Iris pigment epithelial cell (primary cell): ENCODE results near the gene C2orf15.
"Not testable (repeated sequence)": the region's sequence is repeated elsewhere in the genome, so short reads cannot be mapped to it uniquely, and the experiment has no call there.

Experiments used
- DNase-seq: peaks from one replicate; pipeline ENCODE4 v3.0.0-alpha.2; 2011; ENCODE audit warnings: low read depth

Gene C2orf15, protein sequence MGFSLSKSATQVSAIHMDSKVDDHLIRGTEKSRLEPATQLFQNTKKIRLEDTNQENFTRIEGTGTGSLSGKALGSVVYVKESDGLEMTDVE

DNA sequence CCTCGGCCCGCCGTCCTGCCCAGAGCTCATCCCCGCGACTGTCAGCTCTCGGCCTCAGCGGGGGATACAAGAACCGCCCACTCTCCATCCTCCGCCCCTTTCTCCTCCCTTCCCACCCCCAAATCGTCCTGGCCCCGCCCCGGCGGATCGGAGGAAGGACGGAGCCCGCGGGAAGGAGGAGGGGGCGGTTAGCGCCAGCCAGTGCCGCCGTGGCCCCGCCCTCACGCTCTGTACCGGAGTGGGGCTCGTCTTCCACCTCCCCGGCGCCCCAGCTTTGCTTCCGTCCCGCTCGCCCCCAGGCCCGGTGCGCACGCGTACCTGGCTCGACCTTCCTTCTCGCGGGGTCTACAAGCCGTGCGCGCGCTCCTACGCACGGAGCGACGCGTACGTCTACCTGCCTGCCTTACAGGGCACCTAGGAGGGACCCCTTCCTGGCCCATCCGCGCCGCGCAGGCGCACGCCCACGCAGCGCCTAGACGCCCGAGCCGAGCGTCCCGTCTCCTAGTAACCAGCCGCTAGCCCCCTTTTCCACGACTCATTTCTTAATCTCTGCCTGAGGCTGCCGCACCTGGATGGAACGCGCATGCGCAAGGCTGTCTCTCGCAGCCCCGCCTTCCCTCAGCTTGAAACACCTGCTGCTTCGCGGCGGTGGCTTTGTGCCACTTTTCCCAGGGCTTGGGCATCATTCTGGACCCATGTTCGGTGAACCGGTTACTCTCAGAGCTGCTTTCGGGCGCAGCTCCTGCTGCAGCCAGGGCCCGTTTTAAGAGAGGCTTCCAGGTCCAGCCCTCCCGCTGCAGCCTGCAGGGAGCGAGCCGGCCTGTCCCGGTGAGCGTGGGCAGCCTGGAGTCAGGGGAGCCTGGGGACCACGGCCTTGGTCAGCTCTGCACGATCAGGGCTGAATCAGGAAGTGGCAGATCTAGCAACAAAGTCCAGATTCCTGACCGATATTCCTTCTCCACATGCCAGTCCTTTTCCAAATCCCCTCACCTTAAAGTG lies at the start of gene C2orf15:
TSS of gene C2orf15 (plus strand) at position 598 of the 999 bp plus-strand sequence. CDS start 8,852 bp downstream, outside the sequence.
- DNase-seq = peak; percentile 76

DNA sequence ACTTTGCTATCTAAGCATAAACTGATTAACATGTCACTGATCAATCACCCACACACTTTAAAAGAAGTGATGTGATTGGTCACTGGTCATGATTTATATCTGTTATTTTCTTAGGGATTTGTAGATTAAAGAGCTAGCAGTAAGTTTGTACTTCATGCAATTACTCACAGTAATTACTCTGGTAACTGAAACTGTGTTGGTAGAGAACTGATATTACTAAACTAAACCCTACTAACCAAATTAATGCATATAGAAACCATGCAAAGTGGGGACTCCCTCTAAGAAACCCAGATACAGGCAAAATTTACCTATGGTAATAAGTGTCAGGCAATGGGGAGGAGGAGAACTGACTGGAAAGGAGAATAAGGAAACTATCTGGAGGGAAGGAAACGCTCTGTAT lies 44.8 kb upstream of the C2orf15 start:
- no peak for DNase-seq

DNA sequence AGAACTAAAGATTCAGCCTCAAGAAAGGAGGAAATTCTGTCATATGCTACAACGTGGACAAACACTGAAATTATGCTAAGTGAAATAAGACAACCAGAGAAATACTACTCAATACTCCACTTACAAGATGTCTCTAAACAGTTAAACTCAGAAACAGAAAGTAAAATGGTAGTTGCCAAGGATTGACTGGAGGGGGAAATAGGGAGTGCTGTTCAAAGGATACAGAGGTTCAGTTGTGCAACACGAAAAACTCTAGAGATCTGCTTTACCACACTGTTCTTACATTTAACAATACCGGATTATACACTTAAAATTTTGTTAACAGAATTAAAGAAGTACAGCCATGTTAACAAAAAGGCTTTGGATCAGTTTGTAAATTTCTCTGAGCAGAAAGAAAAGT lies 39.8 kb upstream of the C2orf15 start:
- peak; percentile 13 for DNase-seq

DNA sequence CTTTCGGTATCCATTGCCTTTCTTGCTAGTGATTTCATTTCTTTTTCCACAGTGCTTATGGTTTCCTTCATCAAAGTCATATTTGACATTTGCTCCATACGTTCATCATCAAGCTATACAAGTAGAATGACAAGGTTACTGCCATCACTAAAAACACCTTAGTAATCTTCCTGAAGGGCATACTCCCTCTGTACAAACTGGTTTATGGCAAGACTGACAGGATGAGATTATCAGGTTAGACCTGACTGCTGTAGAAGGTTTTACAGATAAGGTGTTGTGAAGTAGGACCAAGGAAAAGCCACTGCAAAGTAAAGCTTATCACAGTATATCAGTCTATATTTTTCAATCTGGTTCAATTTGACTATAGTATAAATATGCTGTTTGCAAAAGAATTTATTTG lies 37.5 kb upstream of the C2orf15 start:
- no peak for DNase-seq

DNA sequence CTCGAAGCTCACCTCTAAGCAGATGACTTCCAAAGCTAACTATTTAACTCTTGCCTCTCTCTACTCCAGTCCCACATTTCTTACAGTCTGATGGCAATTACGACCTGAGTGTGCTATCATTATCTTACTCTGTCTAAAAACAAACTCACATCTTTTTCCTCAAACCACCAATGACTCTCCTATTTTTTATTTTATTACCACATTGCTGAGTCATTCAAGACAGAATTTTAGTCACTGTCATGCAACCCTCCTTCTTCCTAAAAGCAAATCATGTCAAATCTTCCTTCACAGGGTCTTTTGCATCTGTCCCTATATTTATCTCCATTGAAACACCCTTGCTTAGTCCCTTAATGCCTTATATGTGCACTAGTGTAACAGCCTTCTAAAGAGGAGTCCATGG lies 34.6 kb upstream of the C2orf15 start:
- no peak for DNase-seq

DNA sequence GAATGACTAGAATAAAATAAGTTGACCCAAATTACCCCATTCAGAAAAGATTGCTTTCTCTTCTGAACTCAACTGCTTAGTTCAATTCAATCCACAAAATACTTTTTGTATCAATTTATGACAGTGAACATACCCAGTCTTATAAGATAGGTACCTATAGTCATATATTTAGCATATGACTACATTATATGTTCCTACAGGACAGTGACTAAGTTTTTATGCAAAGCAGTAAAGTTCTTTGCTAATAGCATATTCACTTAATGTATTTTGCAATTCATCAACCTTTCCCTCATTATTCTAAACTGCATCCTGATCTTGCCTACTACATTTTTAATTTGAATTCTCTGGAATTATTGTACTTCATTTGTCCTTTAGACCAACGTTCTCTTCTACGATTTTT lies 30.3 kb upstream of the C2orf15 start:
- DNase-seq = no peak

DNA sequence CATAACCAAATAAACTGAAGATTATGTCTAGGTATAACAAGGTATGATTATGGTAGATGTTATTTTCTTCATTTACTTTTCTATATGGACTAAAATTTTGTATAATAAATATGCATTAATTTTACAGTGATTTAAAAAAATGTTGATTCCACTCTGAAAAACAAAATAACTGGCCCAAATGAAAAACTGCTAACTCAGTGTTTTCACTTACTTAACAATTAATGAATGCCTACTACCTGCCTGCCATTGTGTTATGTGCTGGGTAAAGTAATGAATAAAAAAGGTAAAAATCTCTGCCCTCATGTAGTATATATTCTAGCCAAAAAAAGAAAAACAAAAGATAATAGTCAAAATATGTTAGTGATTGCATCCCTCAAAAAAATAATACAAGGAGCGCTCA lies 29.6 kb upstream of the C2orf15 start:
- no peak for DNase-seq

DNA sequence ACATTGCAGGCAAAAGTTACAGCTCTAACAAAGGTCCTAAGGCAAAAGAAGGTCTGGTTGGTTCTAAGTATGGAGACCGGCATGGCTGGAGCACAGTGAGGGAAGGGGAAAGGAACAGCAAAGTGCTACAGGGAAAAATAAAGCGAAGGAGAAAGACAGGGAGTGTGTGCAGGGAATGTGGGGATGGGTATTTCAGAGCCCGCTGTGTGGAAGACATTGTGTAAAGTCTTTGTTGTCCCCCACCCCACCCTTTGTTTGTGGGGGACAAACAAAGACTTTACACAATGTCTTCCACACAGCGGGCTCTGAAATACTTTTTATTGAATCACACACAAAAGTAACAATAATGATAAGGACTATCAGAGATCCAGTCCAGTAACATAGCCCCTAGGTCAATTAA lies 28.9 kb upstream of the C2orf15 start:
- DNase-seq = no peak

DNA sequence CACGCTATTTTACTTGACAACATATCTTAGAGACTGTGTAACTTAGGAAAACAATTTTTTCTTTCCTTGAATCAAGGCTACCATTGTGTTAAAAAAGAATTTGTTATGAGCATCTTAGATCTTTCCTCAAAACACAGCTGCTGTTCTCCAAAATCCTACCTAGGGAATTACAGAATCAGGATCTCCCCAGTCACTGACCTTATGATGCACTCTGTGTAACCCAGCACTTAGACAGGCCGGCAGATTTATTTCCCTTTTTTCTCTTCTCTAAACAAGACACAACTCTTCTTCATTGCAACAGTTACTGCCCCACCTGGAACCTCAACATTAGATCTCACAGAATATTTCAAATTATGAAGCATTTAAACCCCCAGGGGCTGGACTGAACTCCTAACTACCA lies 13.5 kb upstream of the C2orf15 start:
- no peak for DNase-seq

DNA sequence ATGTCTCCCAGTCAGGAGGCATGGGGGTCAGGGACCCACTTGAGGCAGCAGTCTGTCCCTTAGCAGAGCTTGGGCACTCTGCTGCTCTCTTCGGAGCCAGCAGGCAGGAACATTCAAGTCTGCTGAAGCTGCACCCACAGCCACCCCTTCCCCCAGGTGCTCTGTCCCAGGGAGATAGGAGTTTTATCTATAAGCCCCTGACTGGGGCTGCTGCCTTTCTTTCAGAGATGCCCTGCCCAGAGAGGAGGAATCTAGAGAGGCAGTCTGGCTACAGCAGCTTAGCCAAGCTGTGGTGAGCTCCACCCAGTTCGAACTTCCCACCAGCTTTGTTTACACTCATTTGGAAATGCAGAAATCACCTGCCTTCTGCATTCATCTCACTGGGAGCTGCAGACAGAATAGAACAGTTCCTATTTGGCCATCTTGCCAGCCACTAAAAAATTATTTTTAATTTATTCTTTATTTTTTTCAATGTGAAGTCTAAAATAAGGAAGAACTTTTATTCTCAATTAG lies 6.4 kb upstream of the C2orf15 start:
- DNase-seq = not testable (repeated sequence)

DNA sequence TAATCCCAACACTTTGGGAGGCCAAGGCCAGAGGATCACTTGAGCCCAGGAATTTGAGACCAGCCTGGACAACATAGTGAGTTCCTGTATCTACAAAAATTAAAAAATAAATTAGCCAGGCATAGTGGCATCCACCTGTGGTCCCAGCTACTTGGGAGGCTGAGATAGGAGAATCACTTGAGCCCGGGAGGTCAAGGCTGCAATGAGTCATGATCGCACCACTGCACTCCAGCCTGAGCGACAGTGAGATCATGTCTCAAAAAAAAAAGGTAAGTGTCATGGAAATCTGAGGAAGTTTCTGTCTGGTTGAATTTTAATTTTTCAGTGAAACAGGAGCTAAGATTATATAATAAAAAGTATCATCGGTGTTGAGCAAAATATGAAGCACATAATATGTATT lies 2.5 kb upstream of the C2orf15 start:
- DNase-seq = no peak

DNA sequence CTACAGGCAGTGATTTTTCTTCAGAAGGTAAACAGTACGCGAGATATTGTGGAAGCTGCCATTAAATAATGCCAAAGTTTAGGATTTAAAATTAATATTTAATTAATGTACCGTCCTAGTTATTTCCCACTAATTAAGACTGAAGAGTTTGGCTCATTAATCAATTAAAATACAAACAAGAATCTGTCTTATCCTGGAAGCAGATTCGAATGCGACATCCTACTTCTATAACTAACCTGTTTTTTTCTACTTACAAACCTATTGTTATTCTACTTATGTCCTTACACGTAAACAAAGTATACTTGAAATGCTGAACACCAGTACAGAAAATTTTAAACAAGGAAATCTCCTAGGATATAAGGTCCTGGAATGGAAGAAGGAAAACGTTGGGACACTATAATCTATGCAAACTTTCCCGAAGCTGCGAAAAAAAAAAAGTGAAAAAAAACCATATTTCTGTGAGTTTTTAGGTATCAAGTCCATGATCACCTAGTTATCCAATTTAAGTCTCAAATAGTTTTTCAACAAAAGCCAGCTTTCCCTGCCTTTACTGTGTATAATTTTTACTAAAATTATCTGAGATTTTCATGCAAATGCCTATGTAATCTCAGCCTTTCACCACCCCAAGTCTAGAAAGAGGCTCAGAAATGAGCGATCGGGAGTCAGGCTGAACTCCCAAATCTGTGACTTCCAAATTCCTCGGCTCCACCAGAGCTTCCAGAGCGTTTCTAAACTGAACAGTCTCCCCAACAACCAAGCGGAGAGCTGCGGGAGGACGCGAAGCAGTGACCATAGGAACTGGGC lies 1.2 kb upstream of the C2orf15 start:
- peak; percentile 15 for DNase-seq

DNA sequence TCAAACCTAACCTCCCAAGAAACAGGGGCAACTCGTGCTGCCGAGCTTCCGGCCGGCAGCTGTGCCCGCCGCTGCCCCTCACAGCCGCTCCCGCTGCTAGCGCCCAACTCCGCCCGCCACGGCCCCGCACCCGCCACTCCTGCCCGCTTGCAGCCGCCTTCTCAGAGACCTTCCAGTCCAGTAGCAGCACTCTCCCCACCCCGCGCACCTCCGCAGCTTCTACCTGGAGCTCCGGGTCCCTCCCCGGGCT lies 722 bp upstream of the C2orf15 start:
- DNase-seq = no peak

DNA sequence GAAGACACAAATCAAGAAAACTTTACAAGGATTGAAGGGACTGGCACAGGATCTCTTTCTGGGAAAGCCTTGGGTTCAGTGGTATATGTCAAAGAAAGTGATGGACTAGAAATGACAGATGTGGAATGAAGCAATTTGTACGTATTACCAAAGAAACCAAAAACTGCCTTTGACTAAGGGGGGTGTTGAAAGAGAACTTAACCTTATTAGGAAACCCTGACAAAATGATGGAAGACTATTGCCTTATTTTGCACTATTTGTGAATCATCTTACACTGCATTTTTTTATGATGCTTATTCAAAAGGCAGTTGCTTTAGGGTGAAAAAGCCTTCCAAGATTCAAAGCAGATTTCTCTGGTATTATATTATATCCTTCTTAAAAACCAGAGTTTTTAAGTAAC lies 9.2 kb downstream of the C2orf15 start:
- DNase-seq = no peak

DNA sequence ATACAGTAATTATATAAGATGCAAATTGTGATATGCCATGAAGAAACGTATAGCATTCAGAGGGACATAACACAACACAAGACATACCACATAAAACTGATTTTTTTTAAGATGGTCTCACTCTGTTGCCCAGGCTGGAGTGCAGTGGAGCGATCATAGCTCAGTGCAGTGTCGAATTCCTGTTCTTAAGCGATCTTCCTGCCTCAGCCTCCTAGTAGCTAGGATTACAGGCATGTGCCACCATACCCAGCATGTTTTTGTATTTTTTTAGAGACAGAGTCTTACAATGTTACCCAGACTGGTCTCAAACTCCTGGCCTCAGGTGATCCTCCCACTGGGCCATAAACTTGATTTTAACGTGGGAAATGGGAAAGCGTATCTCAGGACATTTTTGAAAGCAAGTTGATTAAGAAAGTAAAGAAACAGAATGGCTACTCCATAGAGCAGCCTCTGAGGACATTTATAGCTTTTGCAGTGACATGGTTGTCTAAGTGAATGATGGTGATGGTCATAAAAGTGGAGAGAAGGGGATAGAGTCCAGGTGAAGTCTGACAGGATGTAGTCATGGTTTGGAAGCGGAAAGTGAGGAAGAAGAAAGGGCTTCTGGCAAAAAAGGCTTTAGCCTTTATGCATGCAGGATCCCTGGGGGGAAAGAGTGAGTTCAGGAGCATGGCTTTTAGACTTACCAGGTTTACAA lies 10.8 kb downstream of the C2orf15 start:
- no peak for DNase-seq

DNA sequence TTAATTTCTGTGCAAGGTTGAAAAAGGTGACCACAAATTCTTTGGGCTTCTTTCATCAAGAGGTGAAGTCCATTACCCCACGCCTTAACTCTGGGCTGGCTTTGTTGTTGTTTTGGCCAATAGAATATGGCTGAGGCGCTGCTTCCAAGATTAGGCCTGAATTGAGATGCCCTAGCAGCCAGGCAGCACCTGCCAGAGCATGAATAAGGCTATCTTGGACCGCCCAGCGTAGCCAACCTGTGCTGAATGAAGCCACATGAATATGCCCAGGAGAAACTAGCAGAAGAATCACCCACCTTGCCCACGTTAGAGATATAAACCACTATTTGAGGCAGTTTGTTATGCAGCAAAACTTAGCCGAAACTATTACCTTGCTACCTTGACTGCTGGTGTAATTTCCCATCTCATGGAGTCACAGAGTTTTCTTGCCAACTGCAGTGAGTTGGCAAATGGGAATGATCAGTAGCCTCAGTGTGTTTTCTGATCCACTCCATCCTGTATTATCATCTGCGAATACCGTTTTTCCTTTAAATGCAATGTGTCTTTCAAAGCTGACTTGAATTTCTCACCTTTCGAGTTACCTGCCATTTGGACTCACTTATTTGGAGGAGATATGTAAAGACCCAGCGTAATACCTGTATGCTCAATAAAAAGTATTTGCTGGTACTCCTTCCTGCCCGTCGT lies 12.6 kb downstream of the C2orf15 start:
- peak; percentile 9 for DNase-seq

DNA sequence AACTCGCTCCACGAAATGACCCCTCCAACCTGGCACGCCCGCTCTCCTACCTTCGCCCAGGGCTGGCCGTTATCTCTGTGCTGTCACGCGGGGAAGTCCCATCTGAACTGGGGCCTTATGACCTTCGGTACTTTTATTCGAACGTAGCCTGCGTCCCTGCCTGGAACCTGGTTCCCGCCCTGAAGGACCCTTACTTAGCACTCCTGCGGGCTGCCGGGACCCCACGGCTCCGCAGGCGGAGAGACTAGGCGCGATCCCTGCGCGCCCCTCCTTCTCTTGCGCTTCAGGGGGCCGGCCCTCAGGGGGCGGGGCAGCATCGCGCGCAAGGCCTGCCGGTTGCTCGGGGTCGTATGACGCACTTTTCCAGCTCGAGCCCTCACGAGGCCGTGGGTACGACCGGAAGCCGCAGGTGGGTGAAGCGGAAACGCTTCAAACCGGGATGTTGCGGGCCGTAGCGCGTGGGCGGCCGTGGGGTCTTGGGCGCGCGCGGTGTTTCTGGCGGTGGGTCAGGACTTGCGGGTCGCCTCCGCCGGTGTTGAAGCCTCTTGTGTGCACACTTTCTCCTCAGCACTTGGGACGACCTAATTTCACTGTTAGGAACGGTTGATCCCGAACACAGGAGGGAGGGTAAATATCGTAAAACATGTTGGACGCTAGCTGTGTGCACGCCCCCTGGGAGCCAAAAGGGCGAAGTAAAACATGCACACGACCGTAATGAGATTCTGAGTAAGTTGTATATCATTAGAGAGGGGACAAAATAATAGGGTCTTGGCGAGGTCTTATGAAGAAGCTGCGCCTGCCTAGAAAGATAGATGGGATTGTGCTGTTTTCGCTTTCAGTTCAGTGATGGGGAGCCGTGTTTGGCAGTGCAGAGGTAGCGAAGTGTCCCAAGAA lies 13.4 kb downstream of the C2orf15 start, which contains the start of the genes LIPT1 and TSGA10:
TSS of gene LIPT1 (plus strand) at position 325 of the 894 bp plus-strand sequence. CDS start 6,991 bp downstream, outside the sequence.
TSS of gene TSGA10 (minus strand) at position 300 of the 894 bp plus-strand sequence. CDS start 45,503 bp downstream, outside the sequence.
- peak; percentile 92 for DNase-seq

DNA sequence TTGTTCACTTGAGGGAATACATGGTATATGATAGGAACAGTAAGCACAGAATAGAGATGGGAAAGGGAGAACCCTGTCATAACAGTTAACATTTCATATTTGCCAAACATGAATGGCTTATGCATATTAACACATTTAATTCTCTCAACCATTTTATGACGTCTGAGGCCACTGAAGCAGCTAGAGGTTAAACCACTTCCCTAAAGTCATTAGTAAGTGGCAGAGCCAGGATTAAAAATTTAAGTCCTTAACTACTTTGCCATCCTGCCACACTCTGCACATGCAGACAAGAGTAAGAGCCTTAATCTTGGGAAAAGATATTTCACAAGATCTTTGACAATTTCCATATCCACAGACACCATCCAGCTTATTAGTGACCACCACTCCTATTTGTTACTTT lies 15.4 kb downstream of the C2orf15 start:
- no peak for DNase-seq

DNA sequence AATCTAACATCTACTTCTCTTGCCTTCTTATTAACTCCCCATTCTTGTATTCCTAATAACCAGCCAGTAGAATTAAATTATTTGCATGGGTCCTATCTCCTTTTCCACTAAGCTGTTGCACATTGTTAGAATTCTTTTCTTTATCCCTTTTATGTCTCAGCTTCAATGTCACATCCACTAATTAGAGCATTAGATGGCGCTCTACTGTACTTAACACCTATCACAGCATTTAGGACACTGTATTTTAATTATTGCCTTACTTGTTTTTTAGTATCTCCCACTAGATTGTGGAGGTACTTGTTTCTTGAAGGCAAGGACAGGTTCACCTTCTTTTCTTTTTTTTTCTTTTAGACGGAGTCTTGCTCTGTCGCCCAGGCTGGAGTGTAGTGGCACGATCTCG lies 17.1 kb downstream of the C2orf15 start:
- no peak for DNase-seq

DNA sequence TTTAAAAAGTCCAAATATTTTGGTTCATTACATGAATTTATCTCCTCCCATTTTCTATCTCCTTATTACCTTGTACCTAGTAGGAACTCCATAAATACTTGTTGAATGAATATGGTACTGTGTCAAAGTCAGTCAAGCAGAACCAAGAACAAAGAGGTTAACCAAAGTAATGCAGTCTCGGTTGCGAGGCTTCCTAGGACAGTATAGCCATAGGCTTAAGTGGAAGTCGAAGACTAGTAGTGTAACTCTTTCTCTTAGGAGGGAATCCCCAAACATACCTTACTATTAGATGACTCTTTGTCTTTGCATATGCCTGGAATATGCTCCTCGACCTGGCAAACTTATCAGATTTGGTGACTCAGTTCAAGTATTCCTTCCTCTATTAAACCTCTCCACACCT lies 18.1 kb downstream of the C2orf15 start:
- DNase-seq = no peak
